OCI-LY3 (cell line): ENCODE measurements around the gene TMEM108.

Experiments used
- EZH2phosphoT487 ChIP-seq: fragments of 200-600 bp; shearing (Covaris generic); IDR thresholded peaks from 2 replicates; pipeline ENCODE4 v1.6.1; 2018; ENCODE audit warnings: antibody characterized with exemption, mixed run types, low read depth
- TF ChIP-seq, protein P1 (sequence below): fragments of 200-600, 300-600 bp; sonication (generic); IDR thresholded peaks from 2 replicates; pipeline ENCODE4 v1.5.1; 2014; ENCODE audit warnings: antibody characterized with exemption, low read length, low read depth

DNA sequence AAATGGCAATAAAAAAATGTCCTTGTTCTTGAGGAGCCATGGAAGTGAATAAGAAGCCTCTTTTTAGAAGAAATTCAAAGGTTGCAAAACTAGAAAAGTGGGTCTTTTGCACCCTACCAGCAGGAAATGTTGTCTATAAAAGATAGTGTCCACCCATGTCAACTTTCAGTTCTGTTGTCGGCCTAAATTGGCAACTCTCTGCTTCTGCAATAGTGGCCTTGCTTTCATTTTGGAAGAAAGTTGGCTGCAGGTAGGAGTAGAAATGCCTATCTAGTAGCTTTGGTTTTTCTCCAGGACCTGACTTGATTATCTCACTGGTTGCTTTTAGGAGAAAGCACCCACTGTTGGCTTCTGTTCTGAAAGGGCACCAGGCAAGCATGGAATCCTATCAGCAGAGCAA is 85.4 kb downstream of the TMEM108 start:
- TF ChIP-seq, protein P1, sequence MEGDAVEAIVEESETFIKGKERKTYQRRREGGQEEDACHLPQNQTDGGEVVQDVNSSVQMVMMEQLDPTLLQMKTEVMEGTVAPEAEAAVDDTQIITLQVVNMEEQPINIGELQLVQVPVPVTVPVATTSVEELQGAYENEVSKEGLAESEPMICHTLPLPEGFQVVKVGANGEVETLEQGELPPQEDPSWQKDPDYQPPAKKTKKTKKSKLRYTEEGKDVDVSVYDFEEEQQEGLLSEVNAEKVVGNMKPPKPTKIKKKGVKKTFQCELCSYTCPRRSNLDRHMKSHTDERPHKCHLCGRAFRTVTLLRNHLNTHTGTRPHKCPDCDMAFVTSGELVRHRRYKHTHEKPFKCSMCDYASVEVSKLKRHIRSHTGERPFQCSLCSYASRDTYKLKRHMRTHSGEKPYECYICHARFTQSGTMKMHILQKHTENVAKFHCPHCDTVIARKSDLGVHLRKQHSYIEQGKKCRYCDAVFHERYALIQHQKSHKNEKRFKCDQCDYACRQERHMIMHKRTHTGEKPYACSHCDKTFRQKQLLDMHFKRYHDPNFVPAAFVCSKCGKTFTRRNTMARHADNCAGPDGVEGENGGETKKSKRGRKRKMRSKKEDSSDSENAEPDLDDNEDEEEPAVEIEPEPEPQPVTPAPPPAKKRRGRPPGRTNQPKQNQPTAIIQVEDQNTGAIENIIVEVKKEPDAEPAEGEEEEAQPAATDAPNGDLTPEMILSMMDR = no peak
- TF ChIP-seq EZH2phosphoT487 = no peak
